MM.1S (cell line): ENCODE data around the gene TMEM150A.

Experiments used
- EZH2 ChIP-seq: fragments of 300-600 bp; sonication (generic); optimal IDR thresholded peaks from 2 replicates; pipeline ENCODE3; 2017; ENCODE audit warnings: low read depth, mild to moderate bottlenecking, antibody characterized with exemption, low read length, mixed read lengths
- EZH2phosphoT487 ChIP-seq: fragments of 300-600 bp; sonication (generic); IDR thresholded peaks from 2 replicates; pipeline ENCODE4 v1.6.1; 2018; ENCODE audit warnings: antibody characterized with exemption, low read length
- TF ChIP-seq, protein P1 (sequence below): fragments of 300-600 bp; sonication (generic); IDR thresholded peaks from 2 replicates; pipeline ENCODE4 v1.5.1; 2016; ENCODE audit warnings: antibody characterized with exemption, low read length, mixed read lengths

DNA sequence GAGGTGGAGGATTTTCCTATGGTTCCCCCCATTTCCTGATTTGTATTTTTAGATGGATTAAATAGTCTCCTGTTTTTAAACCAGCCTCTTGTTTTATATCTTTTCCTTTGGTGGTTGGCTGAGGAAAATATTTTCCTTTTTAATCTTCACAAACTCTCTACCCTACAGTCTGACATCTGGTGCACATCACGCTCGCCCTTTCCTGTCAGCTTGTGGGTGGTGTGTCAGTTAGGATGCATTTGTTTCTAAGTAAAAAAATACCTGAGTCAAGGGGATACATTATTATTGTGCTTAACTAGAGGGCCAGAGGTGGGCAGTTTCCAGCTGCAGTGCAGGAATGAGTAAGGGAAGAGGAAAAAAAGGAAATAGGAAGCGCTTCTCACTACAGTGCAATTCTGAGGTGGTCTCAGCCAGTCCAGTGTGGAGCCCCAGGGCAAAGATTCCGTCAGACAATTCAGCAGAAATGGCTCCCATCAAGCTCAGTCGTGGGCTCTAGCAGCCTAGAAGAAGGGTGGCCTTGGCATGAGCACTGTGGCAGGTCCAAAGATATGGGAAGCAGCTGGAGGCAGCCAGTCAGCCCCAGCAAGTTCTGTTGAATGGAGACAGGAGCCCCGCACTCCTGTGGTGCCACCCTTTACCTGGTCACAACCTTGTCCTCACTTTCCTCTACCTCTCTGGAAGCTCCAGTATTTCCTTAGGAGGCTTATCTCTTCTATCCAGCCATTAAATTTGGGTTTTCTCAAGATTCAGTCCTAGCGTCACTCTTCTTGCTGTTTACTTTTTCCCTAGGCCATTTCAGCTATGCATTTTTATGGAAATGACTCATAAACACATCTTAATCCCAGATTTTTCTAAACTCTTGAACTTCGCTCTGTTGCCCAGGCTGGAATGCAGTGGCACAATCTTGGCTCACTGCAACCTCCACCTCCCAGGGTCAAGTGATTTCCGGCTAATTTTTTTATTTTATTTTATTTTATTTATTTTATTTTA lies 47.0 kb upstream of the TMEM150A start:
- TF ChIP-seq, protein P1, sequence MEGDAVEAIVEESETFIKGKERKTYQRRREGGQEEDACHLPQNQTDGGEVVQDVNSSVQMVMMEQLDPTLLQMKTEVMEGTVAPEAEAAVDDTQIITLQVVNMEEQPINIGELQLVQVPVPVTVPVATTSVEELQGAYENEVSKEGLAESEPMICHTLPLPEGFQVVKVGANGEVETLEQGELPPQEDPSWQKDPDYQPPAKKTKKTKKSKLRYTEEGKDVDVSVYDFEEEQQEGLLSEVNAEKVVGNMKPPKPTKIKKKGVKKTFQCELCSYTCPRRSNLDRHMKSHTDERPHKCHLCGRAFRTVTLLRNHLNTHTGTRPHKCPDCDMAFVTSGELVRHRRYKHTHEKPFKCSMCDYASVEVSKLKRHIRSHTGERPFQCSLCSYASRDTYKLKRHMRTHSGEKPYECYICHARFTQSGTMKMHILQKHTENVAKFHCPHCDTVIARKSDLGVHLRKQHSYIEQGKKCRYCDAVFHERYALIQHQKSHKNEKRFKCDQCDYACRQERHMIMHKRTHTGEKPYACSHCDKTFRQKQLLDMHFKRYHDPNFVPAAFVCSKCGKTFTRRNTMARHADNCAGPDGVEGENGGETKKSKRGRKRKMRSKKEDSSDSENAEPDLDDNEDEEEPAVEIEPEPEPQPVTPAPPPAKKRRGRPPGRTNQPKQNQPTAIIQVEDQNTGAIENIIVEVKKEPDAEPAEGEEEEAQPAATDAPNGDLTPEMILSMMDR, result no peak
- no peak for TF ChIP-seq EZH2phosphoT487
- no peak for TF ChIP-seq EZH2
